Esophagus muscularis mucosa (tissue), 2 donors: ENCODE results near the gene TMEM150C.
"Not testable (repeated sequence)": the region's sequence is repeated elsewhere in the genome, so short reads cannot be mapped to it uniquely, and the experiment has no call there.

Source experiments
- EP300 ChIP-seq: sonication (generic); formaldehyde crosslinking; IDR thresholded peaks from one replicate; pipeline ENCODE4 v1.6.1; 2017; ENCODE audit warnings: antibody characterized with exemption
- POLR2A ChIP-seq: fragments of 450-650 bp; IDR thresholded peaks from one replicate; pipeline ENCODE4 v1.6.1; 2017; ENCODE audit warnings: antibody characterized with exemption, moderate library complexity, mild to moderate bottlenecking, low read depth

DNA sequence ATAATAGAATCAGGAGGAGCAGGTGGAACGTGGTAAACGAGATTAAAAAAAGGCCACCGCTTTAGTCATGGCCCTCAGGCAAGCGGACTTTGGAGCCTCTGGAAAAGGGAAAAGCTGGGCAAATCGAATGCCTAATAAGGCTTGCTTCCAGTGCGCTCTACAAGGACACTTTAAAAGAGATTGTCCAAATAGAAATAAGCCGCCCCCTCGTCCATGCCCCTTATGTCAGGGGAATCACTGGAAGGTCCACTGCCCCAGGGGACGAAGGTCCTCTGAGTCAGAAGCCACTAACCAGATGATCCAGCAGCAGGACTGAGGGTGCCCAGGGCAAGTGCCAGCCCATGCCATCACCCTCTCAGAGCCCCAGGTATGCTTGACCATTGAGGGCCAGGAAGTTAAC, 84.3 kb downstream of the TMEM150C start:
- not testable (repeated sequence) for TF ChIP-seq POLR2A, EP300
